Measurements from ENCODE around the gene DDX23. TPM values are rescaled to one million over a fixed set of nuclear protein-coding genes. Genes with fewer than 3 reads are reported as not detected.
A peak's percentile ranks its signal among the peaks of the same experiment; 100 is the strongest.

DDX23 gene
- total RNA-seq, 1 experiment from 2014 or later: 98.1 TPM

DNA sequence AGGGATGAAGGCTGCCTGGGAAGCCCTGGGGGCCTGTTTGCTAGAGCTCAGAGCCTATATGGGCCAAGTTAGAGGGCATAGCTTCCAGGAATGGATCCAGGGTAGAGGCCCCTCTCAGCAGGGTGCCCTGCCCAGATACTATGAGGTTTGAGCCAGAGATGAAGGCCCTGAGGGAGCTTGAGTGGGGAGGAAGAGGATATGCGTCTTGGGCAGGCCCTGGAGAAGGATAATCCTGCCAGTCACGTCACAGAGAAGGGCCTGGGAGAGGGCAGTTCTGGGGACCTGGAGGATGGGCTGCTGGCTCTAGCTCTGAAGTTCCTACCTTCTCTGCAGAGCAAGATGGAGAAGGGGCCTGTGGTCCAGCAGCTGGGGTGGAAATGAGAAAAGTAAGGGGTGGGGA, 39.6 kb downstream of the DDX23 start:
- no peaks in the 10 kb centered on the region for H3K9me3 Mint-ChIP-seq
- Histone ChIP-seq H3K27ac (ENCODE audit: insufficient read length, low read depth, low read length) (no peak overlapping the region), H2BK120ac (ENCODE audit: low read depth, low read length, poor library complexity, severe bottlenecking) (no peak overlapping the region), H2BK15ac (ENCODE audit: low read depth, low read length) (no peak overlapping the region), H2BK5ac (ENCODE audit: insufficient read length, low read length) (no peak overlapping the region), H2AFZ (ENCODE audit: low read length) (no peak overlapping the region), H3K9ac (ENCODE audit: extremely low read depth, insufficient read length, low read length) (no peak overlapping the region), H3K18ac (ENCODE audit: insufficient read length, low read depth, low read length) (no peak overlapping the region), H2BK12ac (ENCODE audit: insufficient read length, low read depth, low read length) (no peak overlapping the region), H3K14ac (ENCODE audit: insufficient read depth, low read length) (no peak overlapping the region), H4K20me1 (ENCODE audit: control insufficient read depth, insufficient read depth, insufficient read length) (no peaks in the 10 kb centered on the region), H4K5ac (ENCODE audit: insufficient read length, low read depth, low read length) (no peak overlapping the region), H2BK20ac (ENCODE audit: low read depth, low read length, poor library complexity, severe bottlenecking) (no peak overlapping the region), H2AK5ac (ENCODE audit: insufficient read length, low read length) (no peak overlapping the region), H4K91ac (ENCODE audit: insufficient read length, low read depth, low read length) (no peak overlapping the region), H3K56ac (ENCODE audit: insufficient read length, low read depth, low read length) (no peak overlapping the region), H3K79me2 (ENCODE audit: insufficient read depth, low read length) (no peaks in the 10 kb centered on the region), H3T11ph (ENCODE audit: low read length) (no peak overlapping the region), H3K23ac (ENCODE audit: insufficient read length, low read depth, low read length) (no peak overlapping the region), H3K27me3 (ENCODE audit: insufficient read depth, low read length) (peaks cover 19% of the 10 kb centered on the region), H3K4me1 (ENCODE audit: insufficient read depth, low read length) (0 out of 2 replicates have a peak, but pooled peaks cover 2% of the 10 kb centered on the region), H3K4me2 (ENCODE audit: insufficient read depth, insufficient read length, low read length) (no peak overlapping the region), H3K4ac (ENCODE audit: low read depth, low read length) (no peak overlapping the region), H3K23me2 (ENCODE audit: insufficient read length, low read depth, low read length, poor library complexity, severe bottlenecking) (peaks cover 18% of the 10 kb centered on the region), H3K9me3 (ENCODE audit: control insufficient read depth, low read depth, low read length) (no peaks in the 10 kb centered on the region), H4K8ac (replicated peaks; ENCODE audit: insufficient read length, low read depth, low read length) (no peak overlapping the region), H3K79me1 (ENCODE audit: insufficient read depth, low read depth, low read length, poor library complexity, severe bottlenecking) (no peaks in the 10 kb centered on the region)
- no CpG with 5 or more reads among the region's 2 CpGs for WGBS (ENCODE audit: extremely low coverage, insufficient read length, low lambda C conversion rate)
- no peak overlapping the region; a peak in 1 of 7 replicates for H3K27ac Mint-ChIP-seq
- H3K4me3 Mint-ChIP-seq: peak overlapping the region in 1 of 2 experiments; percentile 64; a peak in 4 of 5 replicates
- H3K27me3 Mint-ChIP-seq (ENCODE audit: low read depth): peaks cover 35% of the 10 kb centered on the region
- H3K36me3 Mint-ChIP-seq (ENCODE audit: insufficient read depth in 1 of 3, low read depth in 3 of 3): no peaks in the 10 kb centered on the region
- DNase-seq: no peak
- TF ChIP-seq, protein P1, sequence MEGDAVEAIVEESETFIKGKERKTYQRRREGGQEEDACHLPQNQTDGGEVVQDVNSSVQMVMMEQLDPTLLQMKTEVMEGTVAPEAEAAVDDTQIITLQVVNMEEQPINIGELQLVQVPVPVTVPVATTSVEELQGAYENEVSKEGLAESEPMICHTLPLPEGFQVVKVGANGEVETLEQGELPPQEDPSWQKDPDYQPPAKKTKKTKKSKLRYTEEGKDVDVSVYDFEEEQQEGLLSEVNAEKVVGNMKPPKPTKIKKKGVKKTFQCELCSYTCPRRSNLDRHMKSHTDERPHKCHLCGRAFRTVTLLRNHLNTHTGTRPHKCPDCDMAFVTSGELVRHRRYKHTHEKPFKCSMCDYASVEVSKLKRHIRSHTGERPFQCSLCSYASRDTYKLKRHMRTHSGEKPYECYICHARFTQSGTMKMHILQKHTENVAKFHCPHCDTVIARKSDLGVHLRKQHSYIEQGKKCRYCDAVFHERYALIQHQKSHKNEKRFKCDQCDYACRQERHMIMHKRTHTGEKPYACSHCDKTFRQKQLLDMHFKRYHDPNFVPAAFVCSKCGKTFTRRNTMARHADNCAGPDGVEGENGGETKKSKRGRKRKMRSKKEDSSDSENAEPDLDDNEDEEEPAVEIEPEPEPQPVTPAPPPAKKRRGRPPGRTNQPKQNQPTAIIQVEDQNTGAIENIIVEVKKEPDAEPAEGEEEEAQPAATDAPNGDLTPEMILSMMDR (conservative IDR thresholded peaks at IDR 0.05): no peak
- H3K4me1 Mint-ChIP-seq: peaks cover 46 to 48% of the 10 kb centered on the region in 2 experiments

Measured in H9 (cell line).